GM12878 (cell line): ENCODE results near the gene OR9Q1.

ENCODE experiments used
- ASH2L ChIP-seq: fragments of 300-600, 200-600 bp; sonication (generic); IDR thresholded peaks from 2 replicates; pipeline ENCODE4 v1.6.1; 2017; ENCODE audit warnings: low read depth, mild to moderate bottlenecking, borderline replicate concordance
- EP300 ChIP-seq, 2 experiments: fragments of 150-350 bp in 1 of 2; IDR thresholded peaks; 2 replicates each; pipeline ENCODE4 v1.6.1; 2011 to 2012; ENCODE audit warnings: low read depth in 2 of 2, low read length in 2 of 2, borderline replicate concordance in 1 of 2, improper control_type of control experiment in 1 of 2, inconsistent platforms in 1 of 2; ENCODE audit not compliant: control insufficient read depth in 1 of 2
- GABPA ChIP-seq: IDR thresholded peaks from 2 replicates; pipeline ENCODE4 v1.6.1; 2014; ENCODE audit warnings: antibody characterized with exemption, low read depth, mild to moderate bottlenecking, inconsistent platforms
- JUND ChIP-seq: IDR thresholded peaks from 2 replicates; pipeline ENCODE4 v1.6.1; 2012; ENCODE audit warnings: low read depth, mild to moderate bottlenecking, low read length, improper control_type of control experiment, moderate library complexity
- MYC ChIP-seq: IDR thresholded peaks from 2 replicates; pipeline ENCODE4 v1.6.1; 2011; ENCODE audit warnings: mild to moderate bottlenecking, low read length, moderate library complexity, inconsistent platforms; ENCODE audit not compliant: insufficient read depth, insufficient replicate concordance, insufficient read length, severe bottlenecking
- NBN ChIP-seq: fragments of 450-650 bp; IDR thresholded peaks from 2 replicates; pipeline ENCODE4 v1.6.1; 2016
- TF ChIP-seq, protein P1 (sequence below), 3 experiments: IDR thresholded peaks in 2 of 3; conservative IDR thresholded peaks in 1 of 3; 2 replicates each; pipeline ENCODE4 v1.5.1; 2011; ENCODE audit warnings: low read depth in 3 of 3, low read length in 3 of 3, mild to moderate bottlenecking in 3 of 3, control low read depth in 2 of 3, moderate library complexity in 2 of 3, inconsistent platforms in 1 of 3, mixed read lengths in 1 of 3; ENCODE audit not compliant: control insufficient read depth in 2 of 3, insufficient read depth in 1 of 3; ENCODE audit errors: extremely low read depth in 1 of 3
- TF ChIP-seq, protein P2 (sequence below): IDR thresholded peaks from 2 replicates; pipeline ENCODE4 v1.6.1; 2012; ENCODE audit warnings: mild to moderate bottlenecking, low read depth, low read length

DNA sequence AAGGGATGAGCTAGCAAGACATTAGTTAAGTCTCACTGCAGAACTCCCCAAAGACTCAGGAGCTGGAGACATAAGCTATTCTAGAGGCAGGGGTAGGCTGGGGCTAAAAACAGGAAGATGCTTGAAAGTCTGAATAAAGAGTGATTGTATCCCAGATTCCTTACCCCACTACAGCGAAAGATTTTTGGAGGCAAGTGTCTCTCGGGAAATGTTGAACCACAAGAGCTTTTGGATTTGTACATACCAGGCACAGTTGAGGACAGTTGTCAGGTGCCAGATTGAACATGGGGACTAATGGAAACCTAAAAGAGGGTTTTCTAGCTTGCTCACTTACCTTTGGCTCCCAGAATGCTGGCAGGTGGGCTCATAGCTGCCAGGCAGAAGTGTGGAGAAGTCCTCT, 43.5 kb upstream of the OR9Q1 start:
- TF ChIP-seq, protein P1, sequence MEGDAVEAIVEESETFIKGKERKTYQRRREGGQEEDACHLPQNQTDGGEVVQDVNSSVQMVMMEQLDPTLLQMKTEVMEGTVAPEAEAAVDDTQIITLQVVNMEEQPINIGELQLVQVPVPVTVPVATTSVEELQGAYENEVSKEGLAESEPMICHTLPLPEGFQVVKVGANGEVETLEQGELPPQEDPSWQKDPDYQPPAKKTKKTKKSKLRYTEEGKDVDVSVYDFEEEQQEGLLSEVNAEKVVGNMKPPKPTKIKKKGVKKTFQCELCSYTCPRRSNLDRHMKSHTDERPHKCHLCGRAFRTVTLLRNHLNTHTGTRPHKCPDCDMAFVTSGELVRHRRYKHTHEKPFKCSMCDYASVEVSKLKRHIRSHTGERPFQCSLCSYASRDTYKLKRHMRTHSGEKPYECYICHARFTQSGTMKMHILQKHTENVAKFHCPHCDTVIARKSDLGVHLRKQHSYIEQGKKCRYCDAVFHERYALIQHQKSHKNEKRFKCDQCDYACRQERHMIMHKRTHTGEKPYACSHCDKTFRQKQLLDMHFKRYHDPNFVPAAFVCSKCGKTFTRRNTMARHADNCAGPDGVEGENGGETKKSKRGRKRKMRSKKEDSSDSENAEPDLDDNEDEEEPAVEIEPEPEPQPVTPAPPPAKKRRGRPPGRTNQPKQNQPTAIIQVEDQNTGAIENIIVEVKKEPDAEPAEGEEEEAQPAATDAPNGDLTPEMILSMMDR (IDR thresholded peaks at IDR 0.05 in 2 of 3, conservative IDR thresholded peaks at IDR 0.05 in 1 of 3; ENCODE audit: control insufficient read depth in 2 of 3, extremely low read depth in 1 of 3, insufficient read depth in 1 of 3, low read depth in 3 of 3, low read length in 3 of 3) = no peak
- TF ChIP-seq GABPA (no peak), NBN (no peak), ASH2L (no peak), EP300 (IDR thresholded peaks at IDR 0.05; ENCODE audit: borderline replicate concordance in 1 of 2, control insufficient read depth in 1 of 2, low read depth in 2 of 2, low read length in 2 of 2) (no peak), JUND (no peak), MYC (no peak)
- TF ChIP-seq, protein P2, sequence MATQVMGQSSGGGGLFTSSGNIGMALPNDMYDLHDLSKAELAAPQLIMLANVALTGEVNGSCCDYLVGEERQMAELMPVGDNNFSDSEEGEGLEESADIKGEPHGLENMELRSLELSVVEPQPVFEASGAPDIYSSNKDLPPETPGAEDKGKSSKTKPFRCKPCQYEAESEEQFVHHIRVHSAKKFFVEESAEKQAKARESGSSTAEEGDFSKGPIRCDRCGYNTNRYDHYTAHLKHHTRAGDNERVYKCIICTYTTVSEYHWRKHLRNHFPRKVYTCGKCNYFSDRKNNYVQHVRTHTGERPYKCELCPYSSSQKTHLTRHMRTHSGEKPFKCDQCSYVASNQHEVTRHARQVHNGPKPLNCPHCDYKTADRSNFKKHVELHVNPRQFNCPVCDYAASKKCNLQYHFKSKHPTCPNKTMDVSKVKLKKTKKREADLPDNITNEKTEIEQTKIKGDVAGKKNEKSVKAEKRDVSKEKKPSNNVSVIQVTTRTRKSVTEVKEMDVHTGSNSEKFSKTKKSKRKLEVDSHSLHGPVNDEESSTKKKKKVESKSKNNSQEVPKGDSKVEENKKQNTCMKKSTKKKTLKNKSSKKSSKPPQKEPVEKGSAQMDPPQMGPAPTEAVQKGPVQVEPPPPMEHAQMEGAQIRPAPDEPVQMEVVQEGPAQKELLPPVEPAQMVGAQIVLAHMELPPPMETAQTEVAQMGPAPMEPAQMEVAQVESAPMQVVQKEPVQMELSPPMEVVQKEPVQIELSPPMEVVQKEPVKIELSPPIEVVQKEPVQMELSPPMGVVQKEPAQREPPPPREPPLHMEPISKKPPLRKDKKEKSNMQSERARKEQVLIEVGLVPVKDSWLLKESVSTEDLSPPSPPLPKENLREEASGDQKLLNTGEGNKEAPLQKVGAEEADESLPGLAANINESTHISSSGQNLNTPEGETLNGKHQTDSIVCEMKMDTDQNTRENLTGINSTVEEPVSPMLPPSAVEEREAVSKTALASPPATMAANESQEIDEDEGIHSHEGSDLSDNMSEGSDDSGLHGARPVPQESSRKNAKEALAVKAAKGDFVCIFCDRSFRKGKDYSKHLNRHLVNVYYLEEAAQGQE = no peak
